IMR-90 (cell line): Measurements from ENCODE around the gene HMG20B. TPM values are rescaled to one million over a fixed set of nuclear protein-coding genes. Genes with fewer than 3 reads are reported as not detected.

ENCODE experiments used
- ATAC-seq: fragments of 200-7000 bp; cut with Tn5 transposase; 2 replicates; pipeline ENCODE4 v1.9.1; 2020; ENCODE audit warnings: low read depth, mild to moderate bottlenecking, moderate library complexity
- BruUV-seq: library from RNA; stranded (reverse); fragments of 400-500 nt; replicated peaks from 2 replicates; lab custom pipeline; 2021; lab: Mats Ljungman, UMichigan
- CTCF ChIA-PET: fragments of 300-600 bp; formaldehyde crosslinking; extraction: SDS; loops from one replicate; lab custom pipeline; 2021; ENCODE audit warnings: antibody characterized with exemption; lab: Yijun Ruan, JAX
- POLR2A ChIA-PET: fragments of 300-600 bp; sonication (Branson Sonifier 250); formaldehyde crosslinking; loops from one replicate; lab custom pipeline; 2022; ENCODE audit warnings: antibody characterized with exemption; ENCODE audit not compliant: unreplicated experiment; lab: Charles Lee
- DNase-seq: peaks from one replicate; pipeline ENCODE4 v3.0.0; 2013
- H2AFZ ChIP-seq: replicated peaks from 2 replicates; pipeline ENCODE3; 2013; ENCODE audit warnings: low read length, mild to moderate bottlenecking; ENCODE audit not compliant: poor library complexity
- H2AK5ac ChIP-seq: 2 replicates; pipeline ENCODE4 v1.6.1; 2013; ENCODE audit warnings: low read depth, low read length, inconsistent platforms
- H2AK9ac ChIP-seq: replicated peaks from 2 replicates; pipeline ENCODE3; 2013; ENCODE audit warnings: mild to moderate bottlenecking, low read depth, low read length, moderate library complexity; ENCODE audit not compliant: poor library complexity
- H2BK120ac ChIP-seq: 2 replicates; pipeline ENCODE4 v1.6.1; 2013; ENCODE audit warnings: low read depth, low read length, inconsistent platforms
- H2BK15ac ChIP-seq: 3 replicates; pipeline ENCODE4 v1.6.1; 2013; ENCODE audit warnings: low read depth, low read length, inconsistent platforms
- H2BK20ac ChIP-seq: 2 replicates; pipeline ENCODE4 v1.6.1; 2013; ENCODE audit warnings: low read depth, mild to moderate bottlenecking, inconsistent platforms, low read length, moderate library complexity
- H2BK5ac ChIP-seq: 2 replicates; pipeline ENCODE4 v1.6.1; 2013; ENCODE audit warnings: mild to moderate bottlenecking, low read depth, low read length, inconsistent platforms; ENCODE audit not compliant: poor library complexity, severe bottlenecking
- H3K14ac ChIP-seq: replicated peaks from 2 replicates; pipeline ENCODE4 v1.6.1; 2013; ENCODE audit warnings: low read depth, low read length, inconsistent platforms
- H3K18ac ChIP-seq: 2 replicates; pipeline ENCODE4 v1.6.1; 2013; ENCODE audit warnings: low read depth, low read length, control low read depth
- H3K23ac ChIP-seq: 2 replicates; pipeline ENCODE4 v1.6.1; 2013; ENCODE audit warnings: low read depth, low read length, inconsistent platforms
- H3K27ac ChIP-seq: 2 replicates; pipeline ENCODE4 v1.5.1; 2013; ENCODE audit warnings: mild to moderate bottlenecking, control low read depth, low read length; ENCODE audit not compliant: insufficient read depth
- H3K27me3 ChIP-seq: 2 replicates; pipeline ENCODE4 v1.6.1; 2013; ENCODE audit warnings: low read length; ENCODE audit not compliant: control insufficient read depth, insufficient read depth
- H3K36me3 ChIP-seq: 2 replicates; pipeline ENCODE4 v1.6.1; 2013; ENCODE audit warnings: low read length, mixed read lengths; ENCODE audit not compliant: control insufficient read depth, insufficient read depth
- H3K4ac ChIP-seq: 2 replicates; pipeline ENCODE4 v1.6.1; 2013; ENCODE audit warnings: low read depth, low read length, inconsistent platforms
- H3K4me1 ChIP-seq: 2 replicates; pipeline ENCODE4 v1.6.1; 2013; ENCODE audit warnings: low read length, mixed read lengths; ENCODE audit not compliant: control insufficient read depth, insufficient read depth
- H3K4me2 ChIP-seq: 2 replicates; pipeline ENCODE4 v1.6.1; 2013; ENCODE audit warnings: low read depth, mild to moderate bottlenecking, control low read depth, low read length, moderate library complexity
- H3K4me3 ChIP-seq: 2 replicates; pipeline ENCODE4 v1.5.1; 2013; ENCODE audit warnings: low read depth, mild to moderate bottlenecking, control low read depth, low read length, moderate library complexity; ENCODE audit not compliant: insufficient read depth
- H3K56ac ChIP-seq: 2 replicates; pipeline ENCODE4 v1.6.1; 2013; ENCODE audit warnings: low read length, inconsistent platforms; ENCODE audit not compliant: insufficient read depth; ENCODE audit errors: extremely low read depth
- H3K79me1 ChIP-seq, 2 experiments: 2 replicates each; pipeline ENCODE4 v1.6.1; 2013; ENCODE audit warnings: low read length in 2 of 2, inconsistent platforms in 1 of 2, low read depth in 1 of 2
- H3K9ac ChIP-seq: 2 replicates; pipeline ENCODE4 v1.6.1; 2013; ENCODE audit warnings: low read depth, low read length, control low read depth
- H3K9me1 ChIP-seq: 2 replicates; pipeline ENCODE4 v1.6.1; 2013; ENCODE audit warnings: low read length, inconsistent platforms; ENCODE audit not compliant: insufficient read depth
- H3K9me3 ChIP-seq: 2 replicates; pipeline ENCODE4 v1.6.1; 2013; ENCODE audit warnings: low read length; ENCODE audit not compliant: control insufficient read depth, insufficient read depth
- H4K20me1 ChIP-seq: 2 replicates; pipeline ENCODE4 v1.6.1; 2013; ENCODE audit warnings: low read length, inconsistent platforms; ENCODE audit not compliant: insufficient read depth
- H4K5ac ChIP-seq: 2 replicates; pipeline ENCODE4 v1.6.1; 2013; ENCODE audit warnings: mild to moderate bottlenecking, low read depth, low read length, control low read depth
- H4K8ac ChIP-seq, 2 experiments: 2 replicates each; pipeline ENCODE4 v1.6.1; 2013; ENCODE audit warnings: low read depth in 2 of 2, low read length in 2 of 2, control low read depth in 1 of 2, inconsistent platforms in 1 of 2
- H4K91ac ChIP-seq: 2 replicates; pipeline ENCODE4 v1.6.1; 2013; ENCODE audit warnings: low read depth, low read length, inconsistent platforms; ENCODE audit not compliant: insufficient read depth
- BHLHE40 ChIP-seq: fragments of 150-350 bp; IDR thresholded peaks from 2 replicates; pipeline ENCODE4 v1.6.1; 2016; ENCODE audit warnings: mild to moderate bottlenecking, low read depth, low read length
- CEBPB ChIP-seq: IDR thresholded peaks from 2 replicates; pipeline ENCODE4 v1.6.1; 2012; ENCODE audit warnings: low read depth, low read length, improper control_type of control experiment
- CHD1 ChIP-seq: IDR thresholded peaks from 2 replicates; pipeline ENCODE4 v1.6.1; 2012; ENCODE audit warnings: low read depth, low read length, improper control_type of control experiment
- FOS ChIP-seq: fragments of 150-350 bp; IDR thresholded peaks from 2 replicates; pipeline ENCODE4 v1.6.1; 2016; ENCODE audit warnings: low read depth, low read length
- MAFK ChIP-seq: IDR thresholded peaks from 2 replicates; pipeline ENCODE4 v1.6.1; 2012; ENCODE audit warnings: low read depth, low read length, improper control_type of control experiment
- MXI1 ChIP-seq: IDR thresholded peaks from 2 replicates; pipeline ENCODE4 v1.6.1; 2012; ENCODE audit warnings: low read depth, mild to moderate bottlenecking, low read length, moderate library complexity, borderline replicate concordance
- NFE2L2 ChIP-seq: fragments of 150-350 bp; IDR thresholded peaks from 2 replicates; pipeline ENCODE4 v1.6.1; 2016; ENCODE audit warnings: low read depth, mild to moderate bottlenecking, low read length
- POLR2A ChIP-seq: IDR thresholded peaks from 2 replicates; pipeline ENCODE4 v1.6.1; 2012; ENCODE audit warnings: mild to moderate bottlenecking, low read depth, low read length
- RAD21 ChIP-seq: IDR thresholded peaks from 2 replicates; pipeline ENCODE4 v1.6.1; 2012; ENCODE audit warnings: low read length, improper control_type of control experiment
- RCOR1 ChIP-seq: IDR thresholded peaks from 2 replicates; pipeline ENCODE4 v1.6.1; 2012; ENCODE audit warnings: mild to moderate bottlenecking, low read length, improper control_type of control experiment; ENCODE audit not compliant: insufficient replicate concordance
- RFX5 ChIP-seq: IDR thresholded peaks from 2 replicates; pipeline ENCODE4 v1.8.0; 2012; ENCODE audit warnings: low read depth, mild to moderate bottlenecking, low read length, moderate library complexity
- SMC3 ChIP-seq: fragments of 150-350 bp; IDR thresholded peaks from 2 replicates; pipeline ENCODE4 v1.6.1; 2016; ENCODE audit warnings: low read depth, mild to moderate bottlenecking, antibody characterized with exemption, low read length, moderate library complexity
- WGBS, 2 experiments: methylation state at CpG; one replicate each; pipeline versions ENCODE4 v1.1.5 to v1.1.7; 2013; ENCODE audit warnings: missing lambda C conversion rate in 2 of 2; ENCODE audit not compliant: insufficient read length in 1 of 2; ENCODE audit errors: extremely low coverage in 2 of 2; 5-methylcytosine and 5-hydroxymethylcytosine counted together
- dilution Hi-C: fragments of 300-500 bp; cut with HindIII; formaldehyde crosslinking; loops from one replicate; pipeline ENCODE4 v1.14.3; 2018; ENCODE audit warnings: low sequenced_read_pairs; ENCODE audit not compliant: unreplicated experiment
- in situ Hi-C: fragments of 300-500 bp; cut with MboI; formaldehyde crosslinking; loops from 3 replicates; pipeline ENCODE4 v1.14.3; 2019; ENCODE audit warnings: low sequenced_read_pairs, inconsistent platforms, mixed read lengths
- intact Hi-C: fragments of 100-400 bp; cut with micrococcal nuclease; formaldehyde crosslinking; loops from 2 replicates; pipeline ENCODE4 v1.10.0; 2022
- polyA plus RNA-seq, 3 experiments: library from polyadenylated mRNA; depleted of rRNA; stranded (reverse); fragments of >200 nt; gene quantifications; 2 replicates each; pipeline ENCODE4 v1.2.3, GENCODE V29; 2012; ENCODE audit warnings: low replicate concordance in 1 of 3
- total RNA-seq: library from RNA; depleted of rRNA; stranded (reverse); fragments of >200 nt; gene quantifications from 2 replicates; pipeline ENCODE4 v1.2.3, GENCODE V29; 2012
- TF ChIP-seq, protein P1 (sequence below): conservative IDR thresholded peaks from 2 replicates; pipeline ENCODE4 v1.5.1; 2012; ENCODE audit warnings: mild to moderate bottlenecking, low read depth, low read length, improper control_type of control experiment
- TF ChIP-seq, protein P2 (sequence below): fragments of 150-350 bp; IDR thresholded peaks from 2 replicates; pipeline ENCODE4 v1.6.1; 2016; ENCODE audit warnings: low read depth, mild to moderate bottlenecking, low read length, moderate library complexity, borderline replicate concordance

HMG20B gene
- total and polyA plus RNA-seq, 2 of the 4 experiments (the other 2 are of a cell fraction): 57.5 to 63.8 TPM

DNA sequence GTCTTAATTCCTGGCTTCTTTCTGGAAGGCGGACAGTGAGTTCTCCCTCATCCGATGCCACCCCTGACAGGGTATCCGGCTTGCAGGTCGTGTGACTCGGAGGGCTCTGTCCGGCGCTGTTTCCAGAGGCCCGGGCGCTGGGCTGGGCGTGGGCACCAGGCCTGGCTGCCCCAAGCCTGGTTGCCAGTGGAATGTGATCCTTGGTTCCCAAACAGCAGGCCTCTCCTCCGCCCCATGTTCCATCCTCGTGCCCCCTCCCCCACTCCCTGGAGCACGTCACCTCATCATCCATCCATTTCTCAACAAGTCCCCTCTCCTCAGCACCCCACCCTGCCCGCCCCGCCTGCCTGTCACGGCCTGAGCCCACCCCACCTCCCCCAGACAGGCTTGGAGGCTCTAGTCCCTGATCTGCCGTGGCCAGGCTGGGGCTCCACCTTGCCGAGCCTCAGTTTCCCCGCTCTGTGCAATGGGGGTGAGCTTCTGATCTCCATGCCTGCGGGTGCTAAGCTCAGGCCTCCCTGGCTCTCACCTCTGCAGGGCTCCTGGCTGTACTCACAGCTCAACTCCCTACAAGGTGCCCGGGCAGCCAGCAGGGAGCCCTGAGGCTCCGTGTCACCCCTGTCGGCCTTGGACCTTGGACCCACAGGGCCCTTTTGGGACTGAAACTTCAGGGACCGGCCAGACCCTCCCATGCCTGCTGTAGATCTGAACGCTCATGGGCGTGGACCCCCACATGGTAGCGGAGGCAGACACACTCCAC, 31.7 kb downstream of the HMG20B start:
- intact Hi-C loops: no loop called here
- dilution Hi-C loops: no loop called here
- Histone ChIP-seq H4K8ac (no peak overlapping the region), H3K4me3 (no peak overlapping the region), H2AFZ (no peak overlapping the region), H3K4me1 (peaks cover 11% of the 10 kb centered on the region), H3K9me1 (0 out of 2 replicates have a peak, but pooled peaks cover 6% of the 10 kb centered on the region), H4K20me1 (no peaks in the 10 kb centered on the region), H3K9me3 (no peaks in the 10 kb centered on the region), H2BK15ac (no peak overlapping the region), H2BK5ac (no peak overlapping the region), H3K18ac (no peak overlapping the region), H3K4me2 (no peak overlapping the region), H3K9ac (no peak overlapping the region), H2BK120ac (no peak overlapping the region), H3K79me1 (peaks cover 7 to 17% of the 10 kb centered on the region in 2 experiments), H3K27me3 (no peaks in the 10 kb centered on the region), H3K36me3 (peaks cover 2% of the 10 kb centered on the region; the same call in 1 of the 2 replicates), H3K27ac (no peak overlapping the region), H3K14ac (no peak overlapping the region), H3K23ac (no peak overlapping the region), H2BK20ac (no peak overlapping the region), H3K56ac (no peak overlapping the region), H4K5ac (no peak overlapping the region), H4K91ac (no peak overlapping the region), H3K4ac (no peak overlapping the region), H2AK9ac (no peak overlapping the region), H2AK5ac (no peak overlapping the region)
- WGBS, 2 experiments: 91% methylated on average over 11 of the region's 27 CpGs; no CpG with 5 or more reads in 1 of the 2 experiments
- DNase-seq (no peak), ATAC-seq (no peak)
- BruUV-seq: no TSS peak
- in situ Hi-C loops: loop anchor here (25.0 kb wide), 1 partner anchor 292 kb away; no protein-coding TSS in a partner anchor
- POLR2A ChIA-PET: no interaction called here
- CTCF ChIA-PET: no interaction called here
- TF ChIP-seq, protein P1, sequence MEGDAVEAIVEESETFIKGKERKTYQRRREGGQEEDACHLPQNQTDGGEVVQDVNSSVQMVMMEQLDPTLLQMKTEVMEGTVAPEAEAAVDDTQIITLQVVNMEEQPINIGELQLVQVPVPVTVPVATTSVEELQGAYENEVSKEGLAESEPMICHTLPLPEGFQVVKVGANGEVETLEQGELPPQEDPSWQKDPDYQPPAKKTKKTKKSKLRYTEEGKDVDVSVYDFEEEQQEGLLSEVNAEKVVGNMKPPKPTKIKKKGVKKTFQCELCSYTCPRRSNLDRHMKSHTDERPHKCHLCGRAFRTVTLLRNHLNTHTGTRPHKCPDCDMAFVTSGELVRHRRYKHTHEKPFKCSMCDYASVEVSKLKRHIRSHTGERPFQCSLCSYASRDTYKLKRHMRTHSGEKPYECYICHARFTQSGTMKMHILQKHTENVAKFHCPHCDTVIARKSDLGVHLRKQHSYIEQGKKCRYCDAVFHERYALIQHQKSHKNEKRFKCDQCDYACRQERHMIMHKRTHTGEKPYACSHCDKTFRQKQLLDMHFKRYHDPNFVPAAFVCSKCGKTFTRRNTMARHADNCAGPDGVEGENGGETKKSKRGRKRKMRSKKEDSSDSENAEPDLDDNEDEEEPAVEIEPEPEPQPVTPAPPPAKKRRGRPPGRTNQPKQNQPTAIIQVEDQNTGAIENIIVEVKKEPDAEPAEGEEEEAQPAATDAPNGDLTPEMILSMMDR: no peak
- TF ChIP-seq RFX5 (no peak), SMC3 (no peak), NFE2L2 (no peak), FOS (no peak), RCOR1 (no peak), RAD21 (no peak), MXI1 (no peak), CHD1 (no peak), CEBPB (no peak), BHLHE40 (no peak), POLR2A (no peak), MAFK (no peak)
- TF ChIP-seq, protein P2, sequence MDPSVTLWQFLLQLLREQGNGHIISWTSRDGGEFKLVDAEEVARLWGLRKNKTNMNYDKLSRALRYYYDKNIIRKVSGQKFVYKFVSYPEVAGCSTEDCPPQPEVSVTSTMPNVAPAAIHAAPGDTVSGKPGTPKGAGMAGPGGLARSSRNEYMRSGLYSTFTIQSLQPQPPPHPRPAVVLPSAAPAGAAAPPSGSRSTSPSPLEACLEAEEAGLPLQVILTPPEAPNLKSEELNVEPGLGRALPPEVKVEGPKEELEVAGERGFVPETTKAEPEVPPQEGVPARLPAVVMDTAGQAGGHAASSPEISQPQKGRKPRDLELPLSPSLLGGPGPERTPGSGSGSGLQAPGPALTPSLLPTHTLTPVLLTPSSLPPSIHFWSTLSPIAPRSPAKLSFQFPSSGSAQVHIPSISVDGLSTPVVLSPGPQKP: no peak
